Type B pancreatic cell (in vitro differentiated cells): ENCODE results near the gene MAP3K14. TPM values are rescaled to one million over a fixed set of nuclear protein-coding genes. Genes with fewer than 3 reads are reported as not detected.

Experiments used
- DNase-seq: peaks from one replicate; pipeline ENCODE4 v3.0.0; 2021; ENCODE audit warnings: mixed read lengths; ENCODE audit not compliant: unreplicated experiment; ENCODE audit errors: extremely low spot score
- H3K27ac Mint-ChIP-seq: 2 replicates; pipeline ENCODE4 v1.8.0; 2021; ENCODE audit warnings: mild to moderate bottlenecking, mixed read lengths
- H3K27me3 Mint-ChIP-seq: 2 replicates; pipeline ENCODE4 v1.8.0; 2021; ENCODE audit warnings: mixed read lengths
- H3K36me3 Mint-ChIP-seq: 2 replicates; pipeline ENCODE4 v1.8.0; 2021; ENCODE audit warnings: mixed read lengths
- H3K4me1 Mint-ChIP-seq: one replicate; pipeline ENCODE4 v1.8.0; 2021; ENCODE audit warnings: mixed read lengths; ENCODE audit not compliant: unreplicated experiment
- H3K4me3 Mint-ChIP-seq: 2 replicates; pipeline ENCODE4 v1.8.0; 2021; ENCODE audit warnings: mild to moderate bottlenecking, mixed read lengths
- H3K9me3 Mint-ChIP-seq: 2 replicates; pipeline ENCODE4 v1.8.0; 2021; ENCODE audit warnings: mixed read lengths
- CTCF ChIP-seq: fragments of 200-600 bp; sonication (generic); conservative IDR thresholded peaks from 2 replicates; pipeline ENCODE4 v1.5.0; 2021; ENCODE audit warnings: antibody characterized with exemption, mild to moderate bottlenecking
- total RNA-seq: library from RNA; stranded (reverse); gene quantifications from 2 replicates; pipeline ENCODE4 v1.2.1, GENCODE V29; 2021; ENCODE audit warnings: low replicate concordance

The MAP3K14 gene
- total RNA-seq, 1 donor from 2014 or later: 10.4 TPM

- Mint-ChIP-seq H3K36me3 (no peaks in the 10 kb centered on the region), H3K4me3 (peak overlapping the region; percentile 92), H3K27me3 (peaks cover 2% of the 10 kb centered on the region), H3K4me1 (peaks cover 68% of the 10 kb centered on the region), H3K27ac (peak overlapping the region; percentile 97), H3K9me3 (no peaks in the 10 kb centered on the region)
- peak; percentile 100 for DNase-seq
- TF ChIP-seq CTCF: no peak
Observed at GRCh38 chr17:45317111-45317928, 500 bp upstream of the MAP3K14 start.

- peak overlapping the region; percentile 89 for H3K4me3 Mint-ChIP-seq
- no peak for TF ChIP-seq CTCF
- peaks cover under 1% of the 10 kb centered on the region for H3K36me3 Mint-ChIP-seq
- no peaks in the 10 kb centered on the region for H3K27me3 Mint-ChIP-seq
- no peaks in the 10 kb centered on the region for H3K9me3 Mint-ChIP-seq
- DNase-seq: no peak
- H3K27ac Mint-ChIP-seq: peak overlapping the region; percentile 93
- H3K4me1 Mint-ChIP-seq: peaks cover 71% of the 10 kb centered on the region
Observed at GRCh38 chr17:45315648-45316433, 979 bp downstream of the MAP3K14 start.

GRCh38 chr17:45314741-45315647 is 1.8 kb downstream of the MAP3K14 start:
- Mint-ChIP-seq H3K9me3 (no peaks in the 10 kb centered on the region), H3K27ac (peak overlapping the region; percentile 93)
- DNase-seq: no peak

GRCh38 chr17:45313996-45314740 is 2.7 kb downstream of the MAP3K14 start:
- TF ChIP-seq CTCF: no peak
- Mint-ChIP-seq H3K36me3 (peaks cover 8% of the 10 kb centered on the region), H3K4me3 (peak overlapping the region; percentile 89), H3K27ac (peak overlapping the region; percentile 93), H3K4me1 (peaks cover 63% of the 10 kb centered on the region), H3K9me3 (no peaks in the 10 kb centered on the region), H3K27me3 (no peaks in the 10 kb centered on the region)
- DNase-seq: no peak

More at GRCh38 chr17:45314741-45315647, 1.8 kb downstream of the MAP3K14 start:
- Mint-ChIP-seq H3K4me1 (peaks cover 71% of the 10 kb centered on the region), H3K36me3 (peaks cover 5% of the 10 kb centered on the region), H3K4me3 (peak overlapping the region; percentile 89), H3K27me3 (no peaks in the 10 kb centered on the region)
- TF ChIP-seq CTCF: no peak

- Mint-ChIP-seq H3K4me3 (peak overlapping the region; percentile 71), H3K4me1 (peaks cover 59% of the 10 kb centered on the region), H3K27ac (peak overlapping the region; percentile 90), H3K27me3 (no peaks in the 10 kb centered on the region), H3K36me3 (peaks cover 10% of the 10 kb centered on the region), H3K9me3 (no peaks in the 10 kb centered on the region)
- no peak for DNase-seq
- no peak for TF ChIP-seq CTCF
Observed at GRCh38 chr17:45313421-45313771, 3.4 kb downstream of the MAP3K14 start.
